ENCODE data around the gene TMTC2. TPM values are rescaled to one million over a fixed set of nuclear protein-coding genes. Genes with fewer than 3 reads are reported as not detected.
"Not testable (repeated sequence)": the region's sequence is repeated elsewhere in the genome, so short reads cannot be mapped to it uniquely, and the experiment has no call there.

TMTC2 gene
- total and polyA plus RNA-seq, 2 donors: 3.0 to 5.1 TPM

DNA sequence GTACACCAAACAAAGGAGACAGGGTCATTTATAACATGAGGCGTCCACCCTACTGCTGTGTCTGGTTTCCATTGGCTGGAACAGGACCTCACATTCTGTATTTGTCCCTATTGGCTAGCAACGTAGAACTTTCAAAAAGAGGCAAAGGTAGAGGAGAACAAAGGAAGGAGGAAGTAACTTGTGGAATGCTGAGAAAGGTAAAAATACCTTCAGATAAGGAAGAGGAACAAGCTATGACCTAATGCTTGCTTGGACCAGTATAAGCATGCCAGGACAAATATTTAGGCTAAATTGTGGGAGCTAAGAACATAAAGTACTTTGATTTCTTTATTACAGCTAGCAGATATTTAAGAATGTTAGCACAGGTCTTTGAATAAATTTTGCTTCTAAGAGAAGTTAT, 118.3 kb downstream of the TMTC2 start:
- H3K4me3 ChIP-seq (ENCODE audit: low read length in 2 of 2); H3K27ac ChIP-seq (ENCODE audit: low read depth in 1 of 2, low read length in 1 of 2); H3K27me3 ChIP-seq (ENCODE audit: control insufficient read depth in 2 of 2, insufficient read depth in 1 of 2, low read length in 1 of 2); H3K4me1 ChIP-seq (ENCODE audit: control insufficient read depth in 2 of 2, insufficient read depth in 2 of 2, low read length in 2 of 2); DNase-seq (ENCODE audit: low read depth in 6 of 9, low spot score in 9 of 9); H3K36me3 ChIP-seq (ENCODE audit: control insufficient read depth in 2 of 2, insufficient read depth in 2 of 2, low read length in 1 of 2); H3K9me3 ChIP-seq (ENCODE audit: control insufficient read depth in 2 of 2, insufficient read depth in 1 of 2, low read length in 1 of 2): not testable (repeated sequence)
- 91% methylated on average over 2 of the region's 2 CpGs for WGBS

DNA sequence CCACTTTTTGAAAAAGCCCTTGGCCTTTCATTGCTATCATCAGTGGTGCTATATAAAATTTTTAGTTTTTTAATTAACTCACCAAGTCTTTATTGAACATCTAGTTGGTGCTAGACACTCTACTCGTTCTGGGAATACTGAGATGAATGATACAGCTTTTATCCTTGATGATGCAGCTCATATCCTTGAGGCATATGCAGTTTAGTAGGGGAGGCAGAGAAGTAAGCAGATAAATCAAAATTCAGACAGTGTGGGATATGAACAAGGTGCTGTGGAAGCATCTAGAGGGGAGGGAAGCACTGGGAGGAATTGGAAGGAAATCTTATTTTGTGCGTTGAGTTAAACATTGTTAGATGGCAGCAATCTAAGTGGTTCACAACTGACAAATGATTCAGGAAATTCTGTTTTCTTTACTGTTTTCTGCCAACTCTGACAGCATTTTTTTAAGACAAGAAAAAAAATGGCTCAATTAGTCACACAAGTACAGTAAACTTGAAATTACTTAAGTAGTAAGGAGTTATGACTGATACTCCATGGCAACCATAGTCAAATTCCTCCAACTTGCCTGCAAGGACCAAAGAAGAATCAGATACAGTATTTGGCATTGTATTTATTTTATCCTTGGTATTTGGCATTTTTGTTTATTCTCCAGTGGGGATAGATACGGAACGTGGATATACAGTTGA, 119.2 kb downstream of the TMTC2 start:
- WGBS: 92% methylated on average over 4 of the region's 4 CpGs
- no peak overlapping the region for H3K27ac ChIP-seq (ENCODE audit: low read depth in 1 of 2, low read length in 1 of 2)
- no peak for DNase-seq (ENCODE audit: low read depth in 6 of 9, low spot score in 9 of 9)
- no peaks in the 10 kb centered on the region for H3K4me1 ChIP-seq (ENCODE audit: control insufficient read depth in 2 of 2, insufficient read depth in 2 of 2, low read length in 2 of 2)
- H3K27me3 ChIP-seq (ENCODE audit: control insufficient read depth in 2 of 2, insufficient read depth in 1 of 2, low read length in 1 of 2): no peaks in the 10 kb centered on the region
- no peaks in the 10 kb centered on the region for H3K9me3 ChIP-seq (ENCODE audit: control insufficient read depth in 2 of 2, insufficient read depth in 1 of 2, low read length in 1 of 2)
- H3K4me3 ChIP-seq (ENCODE audit: low read length in 2 of 2): no peak overlapping the region
- H3K36me3 ChIP-seq (ENCODE audit: control insufficient read depth in 2 of 2, insufficient read depth in 2 of 2, low read length in 1 of 2): no peaks in the 10 kb centered on the region

DNA sequence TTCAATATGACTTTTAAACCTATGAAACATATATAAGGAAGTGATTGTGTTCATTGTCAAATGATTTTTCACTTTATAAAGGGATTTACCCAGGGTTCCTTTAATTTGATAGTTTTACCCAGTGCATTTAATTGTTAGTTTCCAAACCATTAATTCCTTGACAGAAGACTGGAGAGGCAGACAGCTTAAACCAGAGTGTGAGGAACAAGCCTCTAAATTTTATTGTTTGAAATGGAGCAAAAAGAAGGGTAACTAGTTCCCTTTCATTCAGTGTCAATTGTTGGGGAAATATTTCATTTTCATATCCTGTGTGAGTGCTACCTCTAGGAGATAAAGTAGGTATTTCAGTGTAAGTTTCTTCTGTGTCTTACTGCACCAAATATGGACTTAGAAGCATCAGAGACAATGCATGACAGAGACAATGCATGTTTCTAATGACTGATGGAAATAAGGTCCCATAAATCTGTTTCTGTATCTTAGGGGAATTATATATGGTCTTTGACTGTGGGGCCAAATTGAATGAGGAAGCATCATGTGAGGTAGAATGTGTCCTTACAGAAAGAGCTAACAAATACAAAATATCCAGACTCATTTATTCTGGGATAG, 120.5 kb downstream of the TMTC2 start:
- H3K27me3 ChIP-seq (ENCODE audit: control insufficient read depth in 2 of 2, insufficient read depth in 1 of 2, low read length in 1 of 2): no peaks in the 10 kb centered on the region
- no peaks in the 10 kb centered on the region for H3K36me3 ChIP-seq (ENCODE audit: control insufficient read depth in 2 of 2, insufficient read depth in 2 of 2, low read length in 1 of 2)
- no peak overlapping the region for H3K27ac ChIP-seq (ENCODE audit: low read depth in 1 of 2, low read length in 1 of 2)
- no peak for DNase-seq (ENCODE audit: low read depth in 6 of 9, low spot score in 9 of 9)
- no peaks in the 10 kb centered on the region for H3K4me1 ChIP-seq (ENCODE audit: control insufficient read depth in 2 of 2, insufficient read depth in 2 of 2, low read length in 2 of 2)
- H3K4me3 ChIP-seq (ENCODE audit: low read length in 2 of 2): no peak overlapping the region
- no peaks in the 10 kb centered on the region for H3K9me3 ChIP-seq (ENCODE audit: control insufficient read depth in 2 of 2, insufficient read depth in 1 of 2, low read length in 1 of 2)

DNA sequence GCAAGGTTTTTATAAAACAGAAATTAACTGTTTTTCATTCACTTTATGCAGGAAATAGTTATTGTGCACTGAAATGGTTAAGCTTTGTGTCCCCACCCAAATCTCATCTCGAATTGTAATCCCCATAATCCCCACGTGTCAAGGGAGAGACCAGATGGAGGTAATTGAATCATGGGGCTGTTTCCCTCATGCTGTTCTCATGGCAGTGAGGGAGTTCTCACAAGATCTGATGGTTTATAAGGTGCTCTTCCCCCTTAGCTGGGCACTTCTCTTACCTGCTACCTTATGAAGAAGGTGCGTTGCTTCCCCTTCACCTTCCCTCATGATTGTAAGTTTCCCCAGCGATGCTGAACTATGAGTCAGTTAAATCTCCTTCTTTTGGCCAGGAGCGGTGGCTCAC, 123.9 kb downstream of the TMTC2 start:
- Histone ChIP-seq H3K27me3 (ENCODE audit: control insufficient read depth in 2 of 2, insufficient read depth in 1 of 2, low read length in 1 of 2) (no peaks in the 10 kb centered on the region), H3K4me1 (ENCODE audit: control insufficient read depth in 2 of 2, insufficient read depth in 2 of 2, low read length in 2 of 2) (no peaks in the 10 kb centered on the region), H3K27ac (ENCODE audit: low read depth in 1 of 2, low read length in 1 of 2) (no peak overlapping the region), H3K36me3 (ENCODE audit: control insufficient read depth in 2 of 2, insufficient read depth in 2 of 2, low read length in 1 of 2) (no peaks in the 10 kb centered on the region), H3K4me3 (ENCODE audit: low read length in 2 of 2) (no peak overlapping the region), H3K9me3 (ENCODE audit: control insufficient read depth in 2 of 2, insufficient read depth in 1 of 2, low read length in 1 of 2) (no peaks in the 10 kb centered on the region)
- 95% methylated on average over 5 of the region's 5 CpGs for WGBS
- DNase-seq (ENCODE audit: low read depth in 6 of 9, low spot score in 9 of 9): no peak

DNA sequence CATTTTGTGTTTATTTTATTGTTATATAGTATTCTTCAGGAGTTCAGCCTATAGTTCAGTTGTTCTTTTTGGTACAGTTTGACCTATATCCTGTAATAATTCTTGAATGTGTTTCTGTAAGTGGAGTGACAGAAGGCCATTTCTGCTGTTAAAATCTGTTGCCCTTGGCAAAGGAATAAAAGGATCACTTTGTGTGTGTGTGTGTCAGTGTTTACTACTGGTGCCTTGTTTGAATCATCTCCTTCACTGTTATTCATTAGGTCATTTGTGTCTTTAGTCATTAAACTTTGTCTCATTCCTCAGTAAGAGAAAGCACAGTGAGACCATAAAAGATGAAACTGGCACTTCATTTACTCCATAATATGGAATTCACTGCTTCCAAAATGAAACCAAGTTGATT, 130.7 kb downstream of the TMTC2 start:
- no peaks in the 10 kb centered on the region for H3K9me3 ChIP-seq (ENCODE audit: control insufficient read depth in 2 of 2, insufficient read depth in 1 of 2, low read length in 1 of 2)
- H3K27me3 ChIP-seq (ENCODE audit: control insufficient read depth in 2 of 2, insufficient read depth in 1 of 2, low read length in 1 of 2): no peaks in the 10 kb centered on the region
- DNase-seq (ENCODE audit: low read depth in 6 of 9, low spot score in 9 of 9): no peak
- H3K4me3 ChIP-seq (ENCODE audit: low read length in 2 of 2): no peak overlapping the region
- H3K36me3 ChIP-seq (ENCODE audit: control insufficient read depth in 2 of 2, insufficient read depth in 2 of 2, low read length in 1 of 2): no peaks in the 10 kb centered on the region
- H3K27ac ChIP-seq (ENCODE audit: low read depth in 1 of 2, low read length in 1 of 2): no peak overlapping the region
- no peaks in the 10 kb centered on the region for H3K4me1 ChIP-seq (ENCODE audit: control insufficient read depth in 2 of 2, insufficient read depth in 2 of 2, low read length in 2 of 2)

DNA sequence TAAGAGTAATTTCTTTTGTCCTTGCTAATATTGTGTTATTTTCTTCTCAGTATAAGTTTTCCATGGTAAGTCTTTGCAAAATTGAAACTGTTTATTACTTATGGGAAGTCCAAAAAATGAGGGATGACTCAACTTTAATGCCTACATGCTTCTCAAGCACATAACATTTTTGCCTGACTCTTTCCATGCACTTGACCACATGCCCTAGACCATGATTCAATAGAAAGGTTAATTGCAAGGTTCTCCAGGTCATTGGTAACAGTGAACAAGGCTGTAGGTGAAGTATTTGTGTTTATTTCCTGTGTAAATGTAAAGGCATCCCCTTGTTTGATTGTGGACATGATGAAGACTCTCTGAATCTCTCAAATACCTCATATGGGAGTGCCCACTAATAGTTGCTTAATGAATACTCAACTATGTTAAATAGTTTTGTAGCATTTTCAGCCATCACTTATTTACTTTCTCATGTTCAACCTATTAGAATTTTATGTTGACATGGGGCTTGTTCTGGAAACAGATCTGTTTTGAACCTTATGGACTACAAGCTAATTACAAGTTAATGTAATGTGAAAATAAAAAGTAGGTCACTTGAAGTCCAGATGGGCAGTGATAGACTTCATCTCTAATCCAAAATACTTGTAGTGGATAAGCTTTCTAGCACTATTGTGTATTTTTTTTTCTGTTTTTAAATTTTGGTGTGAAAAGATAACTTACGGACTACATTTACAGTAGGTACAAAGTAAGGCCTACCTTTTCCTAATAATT, 131.7 kb downstream of the TMTC2 start:
- no peaks in the 10 kb centered on the region for H3K4me1 ChIP-seq (ENCODE audit: control insufficient read depth in 2 of 2, insufficient read depth in 2 of 2, low read length in 2 of 2)
- H3K4me3 ChIP-seq (ENCODE audit: low read length in 2 of 2): no peak overlapping the region
- 100% methylated on average over 1 of the region's 1 CpG for WGBS
- H3K36me3 ChIP-seq (ENCODE audit: control insufficient read depth in 2 of 2, insufficient read depth in 2 of 2, low read length in 1 of 2): no peaks in the 10 kb centered on the region
- no peak overlapping the region for H3K27ac ChIP-seq (ENCODE audit: low read depth in 1 of 2, low read length in 1 of 2)
- no peaks in the 10 kb centered on the region for H3K9me3 ChIP-seq (ENCODE audit: control insufficient read depth in 2 of 2, insufficient read depth in 1 of 2, low read length in 1 of 2)
- DNase-seq (ENCODE audit: low read depth in 6 of 9, low spot score in 9 of 9): no peak
- H3K27me3 ChIP-seq (ENCODE audit: control insufficient read depth in 2 of 2, insufficient read depth in 1 of 2, low read length in 1 of 2): no peaks in the 10 kb centered on the region

DNA sequence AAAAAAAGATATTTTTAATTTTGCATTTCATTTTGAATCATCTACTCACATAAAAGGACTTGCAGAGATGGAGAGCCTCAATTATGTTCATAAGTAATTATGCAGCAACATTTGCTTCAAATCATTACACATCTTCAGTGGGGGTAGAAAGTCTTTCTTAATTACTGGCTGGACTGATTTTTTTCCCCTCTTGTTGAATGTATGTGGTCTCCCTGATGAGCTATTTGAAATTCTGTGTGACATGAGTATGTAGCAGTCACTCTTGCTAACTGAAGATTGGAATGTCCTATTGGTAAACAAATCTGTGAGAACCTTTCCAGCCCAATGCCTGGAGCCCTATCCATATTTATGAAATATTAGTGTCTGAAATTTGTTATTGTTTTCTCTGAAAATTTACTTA, 139.8 kb downstream of the TMTC2 start:
- no peak overlapping the region for H3K27ac ChIP-seq (ENCODE audit: low read depth in 1 of 2, low read length in 1 of 2)
- no peak for DNase-seq (ENCODE audit: low read depth in 6 of 9, low spot score in 9 of 9)
- H3K4me1 ChIP-seq (ENCODE audit: control insufficient read depth in 2 of 2, insufficient read depth in 2 of 2, low read length in 2 of 2): no peaks in the 10 kb centered on the region
- H3K27me3 ChIP-seq (ENCODE audit: control insufficient read depth in 2 of 2, insufficient read depth in 1 of 2, low read length in 1 of 2): no peaks in the 10 kb centered on the region
- H3K4me3 ChIP-seq (ENCODE audit: low read length in 2 of 2): no peak overlapping the region
- no peaks in the 10 kb centered on the region for H3K36me3 ChIP-seq (ENCODE audit: control insufficient read depth in 2 of 2, insufficient read depth in 2 of 2, low read length in 1 of 2)
- H3K9me3 ChIP-seq (ENCODE audit: control insufficient read depth in 2 of 2, insufficient read depth in 1 of 2, low read length in 1 of 2): no peaks in the 10 kb centered on the region

DNA sequence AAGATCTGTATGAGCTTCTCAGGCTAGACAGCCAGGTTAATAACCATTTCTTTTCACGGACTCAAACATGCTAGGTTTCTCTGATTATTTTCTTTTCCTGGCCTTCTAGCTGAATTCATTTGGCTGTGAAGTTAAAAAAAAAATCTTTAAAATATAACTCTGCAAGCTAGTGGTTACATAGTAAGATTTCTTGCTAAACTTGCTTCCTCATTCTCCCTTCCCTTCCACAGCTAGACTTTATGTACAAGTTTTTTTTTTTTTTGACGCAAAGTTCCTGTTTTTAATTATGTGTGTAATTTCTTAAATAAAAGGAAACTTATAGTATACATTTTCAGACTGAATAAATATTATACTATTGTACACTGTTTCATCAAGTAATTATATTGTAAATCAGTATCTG, 145.4 kb downstream of the TMTC2 start:
- Histone ChIP-seq H3K9me3 (ENCODE audit: control insufficient read depth in 2 of 2, insufficient read depth in 1 of 2, low read length in 1 of 2) (no peaks in the 10 kb centered on the region), H3K4me1 (ENCODE audit: control insufficient read depth in 2 of 2, insufficient read depth in 2 of 2, low read length in 2 of 2) (no peaks in the 10 kb centered on the region), H3K27me3 (ENCODE audit: control insufficient read depth in 2 of 2, insufficient read depth in 1 of 2, low read length in 1 of 2) (no peaks in the 10 kb centered on the region), H3K36me3 (ENCODE audit: control insufficient read depth in 2 of 2, insufficient read depth in 2 of 2, low read length in 1 of 2) (no peaks in the 10 kb centered on the region), H3K4me3 (ENCODE audit: low read length in 2 of 2) (no peak overlapping the region), H3K27ac (ENCODE audit: low read depth in 1 of 2, low read length in 1 of 2) (no peak overlapping the region)
- DNase-seq (ENCODE audit: low read depth in 6 of 9, low spot score in 9 of 9): no peak
- 14% methylated on average over 2 of the region's 2 CpGs for WGBS

DNA sequence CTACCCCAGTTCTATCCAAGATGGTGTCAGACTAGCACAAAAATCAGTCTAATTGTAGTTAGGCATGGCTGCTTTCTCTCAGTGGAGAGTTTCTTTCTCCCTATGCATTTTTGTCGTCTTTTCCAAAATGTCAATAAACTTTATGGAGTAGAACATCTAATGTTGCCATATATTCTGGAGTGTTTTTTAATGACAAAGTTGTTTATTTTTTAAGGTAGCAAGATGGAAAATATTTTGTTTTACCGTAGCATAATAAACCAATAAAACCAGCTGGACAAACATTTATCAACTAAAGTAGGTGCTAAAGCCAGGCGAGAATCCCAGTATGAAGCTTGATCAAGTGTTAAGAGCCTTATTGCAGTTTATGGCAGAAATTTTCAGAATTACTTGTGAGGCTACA, 146.3 kb downstream of the TMTC2 start:
- H3K27ac ChIP-seq (ENCODE audit: low read depth in 1 of 2, low read length in 1 of 2): no peak overlapping the region
- H3K4me3 ChIP-seq (ENCODE audit: low read length in 2 of 2): no peak overlapping the region
- H3K9me3 ChIP-seq (ENCODE audit: control insufficient read depth in 2 of 2, insufficient read depth in 1 of 2, low read length in 1 of 2): no peaks in the 10 kb centered on the region
- DNase-seq (ENCODE audit: low read depth in 6 of 9, low spot score in 9 of 9): no peak
- no peaks in the 10 kb centered on the region for H3K27me3 ChIP-seq (ENCODE audit: control insufficient read depth in 2 of 2, insufficient read depth in 1 of 2, low read length in 1 of 2)
- H3K4me1 ChIP-seq (ENCODE audit: control insufficient read depth in 2 of 2, insufficient read depth in 2 of 2, low read length in 2 of 2): no peaks in the 10 kb centered on the region
- WGBS: 96% methylated on average over 3 of the region's 3 CpGs
- H3K36me3 ChIP-seq (ENCODE audit: control insufficient read depth in 2 of 2, insufficient read depth in 2 of 2, low read length in 1 of 2): no peaks in the 10 kb centered on the region

Data from thymus (tissue), 11 donors.